Hematopoietic multipotent progenitor cell treated with erythropoietin and hydrocortisone succinate and interleukin-3 and kit ligand, for 6 days (in vitro differentiated cells): ENCODE measurements around the gene LSM14B.
"Not testable (repeated sequence)": the region's sequence is repeated elsewhere in the genome, so short reads cannot be mapped to it uniquely, and the experiment has no call there.

ENCODE experiments used
- DNase-seq: peaks from one replicate; pipeline ENCODE4 v3.0.0-alpha.2; 2015

LSM14B gene

GRCh38 chr20:62115800-62116407 is 6.4 kb upstream of the LSM14B start:
- not testable (repeated sequence) for DNase-seq

- DNase-seq = no peak
These were observed 5.5 kb upstream of the LSM14B start for GRCh38 chr20:62116558-62117361.

GRCh38 chr20:62117362-62117646 is 5.0 kb upstream of the LSM14B start:
- DNase-seq = peak; percentile 32

- DNase-seq = no peak
These were observed 4.6 kb upstream of the LSM14B start for GRCh38 chr20:62117658-62118057.

GRCh38 chr20:62118113-62119043 is 3.9 kb upstream of the LSM14B start:
- DNase-seq = no peak

GRCh38 chr20:62119115-62119514 is 3.2 kb upstream of the LSM14B start:
- no peak for DNase-seq

GRCh38 chr20:62119591-62120364 is 2.5 kb upstream of the LSM14B start:
- DNase-seq = no peak

- DNase-seq = no peak
These were observed 1.9 kb upstream of the LSM14B start for GRCh38 chr20:62120365-62120762.

- peak; percentile 73 for DNase-seq
These were observed 1.1 kb upstream of the LSM14B start for GRCh38 chr20:62120990-62121775.

- peak; percentile 45 for DNase-seq
These were observed 577 bp downstream of the LSM14B start for GRCh38 chr20:62122654-62123449.

GRCh38 chr20:62123450-62124118 is 1.3 kb downstream of the LSM14B start:
- DNase-seq = peak; percentile 56

- DNase-seq = no peak
These were observed 3.9 kb downstream of the LSM14B start for GRCh38 chr20:62126141-62126540.

GRCh38 chr20:62127799-62128198 is 5.5 kb downstream of the LSM14B start:
- DNase-seq = no peak

- no peak for DNase-seq
These were observed 6.2 kb downstream of the LSM14B start for GRCh38 chr20:62128502-62128901.

GRCh38 chr20:62129731-62130531 is 7.7 kb downstream of the LSM14B start:
- DNase-seq = no peak

GRCh38 chr20:62131560-62132320 is 9.5 kb downstream of the LSM14B start:
- no peak for DNase-seq

- peak; percentile 32 for DNase-seq
These were observed 10.1 kb downstream of the LSM14B start for GRCh38 chr20:62132421-62132820.

GRCh38 chr20:62133051-62133845 is 11.0 kb downstream of the LSM14B start:
- peak; percentile 38 for DNase-seq
